ENCODE measurements around the gene CDON. TPM values are rescaled to one million over a fixed set of nuclear protein-coding genes. Genes with fewer than 3 reads are reported as not detected.

Gene CDON
- total RNA-seq, 4 donors from 2014 or later: 1.0 to 2.0 (median 1.8) TPM

DNA sequence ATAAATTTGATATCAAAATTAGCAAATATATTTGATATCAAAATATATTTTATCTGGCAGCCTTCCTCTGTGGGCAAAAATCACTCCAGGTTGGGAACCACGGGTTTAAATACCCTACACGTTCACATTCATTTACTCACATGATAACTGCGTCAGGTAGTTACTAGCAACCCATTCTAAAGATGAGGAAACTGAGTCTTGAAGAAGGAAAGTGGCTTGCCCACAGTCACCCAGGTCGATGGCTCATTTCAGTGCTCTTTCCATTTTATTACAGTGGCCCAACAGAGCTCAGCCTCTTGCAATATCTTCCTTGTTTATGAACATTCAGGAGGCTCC is 19.2 kb upstream of the CDON start:
- intact Hi-C loops (cut with DNase I; ENCODE audit: low total_unique reads): no loop called here
- H3K9me3 ChIP-seq: no peaks in the 10 kb centered on the region
- no peak for DNase-seq
- H3K27ac ChIP-seq: no peak overlapping the region
- peak in 1 of 2 donors; percentile 44 for ATAC-seq
- in situ Hi-C loops (cut with MboI; ENCODE audit: low sequenced_read_pairs in 4 of 4): no loop called here
- H3K36me3 ChIP-seq: no peaks in the 10 kb centered on the region
- no peak overlapping the region for H3K4me3 ChIP-seq
- H3K4me1 ChIP-seq: peaks cover 11 to 18% of the 10 kb centered on the region in 2 donors
- no peaks in the 10 kb centered on the region for H3K27me3 ChIP-seq
- no peak for TF ChIP-seq POLR2A (IDR thresholded peaks at IDR 0.05)
- TF ChIP-seq CTCF (IDR thresholded peaks at IDR 0.05 in 4 of 5, conservative IDR thresholded peaks at IDR 0.05 in 1 of 5): no peak

DNA sequence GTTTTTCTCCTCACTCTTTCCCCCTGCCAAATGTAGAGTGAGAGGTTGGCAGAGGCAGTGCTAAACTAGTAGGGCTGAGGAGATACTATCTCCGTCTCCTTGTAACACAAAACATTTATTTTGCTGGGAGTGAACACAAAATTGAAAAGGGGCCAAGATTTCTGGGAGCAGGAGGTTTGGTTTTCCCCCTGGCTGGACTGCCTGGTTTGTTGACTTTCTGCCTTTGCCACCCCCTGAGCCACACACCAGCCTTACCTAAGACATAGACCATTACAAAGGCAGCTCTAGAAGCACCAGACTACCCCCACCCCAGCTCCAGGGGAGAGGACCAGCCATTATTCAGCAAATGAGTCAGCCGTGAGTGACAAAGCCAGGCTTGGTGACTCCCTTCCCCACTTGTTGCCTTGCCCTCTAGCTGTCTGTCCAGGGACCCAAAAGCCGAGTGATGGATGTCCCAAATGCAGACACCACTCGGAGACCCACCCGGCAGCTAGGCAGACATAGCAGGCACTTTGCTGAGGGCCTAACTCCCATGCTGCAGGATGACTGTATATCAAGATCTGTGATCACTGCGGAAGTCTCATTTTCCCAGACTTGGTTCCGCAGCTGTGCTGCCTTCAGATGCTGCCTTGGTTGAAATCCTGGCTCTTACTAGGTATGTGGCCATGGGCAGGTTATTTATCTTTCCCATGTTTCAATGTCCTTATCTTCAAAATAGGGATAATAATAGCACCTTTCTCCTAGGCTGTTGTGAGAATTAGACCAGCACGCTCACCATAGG is 17.7 kb upstream of the CDON start:
- no peaks in the 10 kb centered on the region for H3K27me3 ChIP-seq
- H3K36me3 ChIP-seq: no peaks in the 10 kb centered on the region
- in situ Hi-C loops (cut with MboI; ENCODE audit: low sequenced_read_pairs in 4 of 4): no loop called here
- peak overlapping the region; percentile 6 to 63 (median 52) for H3K27ac ChIP-seq
- H3K4me1 ChIP-seq: peaks cover 11 to 18% of the 10 kb centered on the region in 2 donors
- DNase-seq: no peak
- intact Hi-C loops (cut with DNase I; ENCODE audit: low total_unique reads): no loop called here
- TF ChIP-seq POLR2A (IDR thresholded peaks at IDR 0.05) (no peak), CTCF (IDR thresholded peaks at IDR 0.05 in 4 of 5, conservative IDR thresholded peaks at IDR 0.05 in 1 of 5) (no peak)
- ATAC-seq: peak; percentile 53 to 68
- no peaks in the 10 kb centered on the region for H3K9me3 ChIP-seq
- H3K4me3 ChIP-seq: no peak overlapping the region

- Histone ChIP-seq H3K4me3 (no peak overlapping the region), H3K9me3 (no peaks in the 10 kb centered on the region), H3K36me3 (no peaks in the 10 kb centered on the region), H3K4me1 (peaks cover 11 to 18% of the 10 kb centered on the region in 2 donors), H3K27ac (peak overlapping the region; percentile 6 to 63 (median 52)), H3K27me3 (no peaks in the 10 kb centered on the region)
- no peak for TF ChIP-seq CTCF (IDR thresholded peaks at IDR 0.05 in 4 of 5, conservative IDR thresholded peaks at IDR 0.05 in 1 of 5)
- no peak for TF ChIP-seq POLR2A (IDR thresholded peaks at IDR 0.05)
- DNase-seq (no peak), ATAC-seq (no peak)
- intact Hi-C loops (cut with DNase I; ENCODE audit: low total_unique reads): no loop called here
- in situ Hi-C loops (cut with MboI; ENCODE audit: low sequenced_read_pairs in 4 of 4): no loop called here
Measured at GRCh38 chr11:126079621-126080124, 17.0 kb upstream of the CDON start.

DNA sequence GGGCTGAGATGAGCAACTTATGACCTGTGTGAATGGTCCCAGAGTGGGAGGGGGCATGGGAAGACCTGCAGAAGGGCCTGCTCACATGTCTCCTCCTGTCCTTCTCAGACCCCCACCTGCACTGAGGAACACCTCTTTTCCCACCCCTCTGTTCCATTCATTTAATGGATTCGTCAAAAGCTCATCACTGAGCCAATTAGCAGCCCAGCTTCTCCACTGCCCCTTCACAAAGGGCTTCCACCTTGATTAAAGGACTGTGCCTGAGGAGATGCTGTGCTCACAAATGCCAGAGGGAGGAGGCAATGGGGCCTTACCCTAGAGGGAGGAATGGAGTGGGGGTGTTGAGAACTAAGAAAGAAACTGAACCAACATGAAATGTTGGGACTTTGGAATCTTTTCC is 14.0 kb upstream of the CDON start:
- H3K27ac ChIP-seq: no peak overlapping the region
- H3K4me1 ChIP-seq: peaks cover 11 to 18% of the 10 kb centered on the region in 2 donors
- no peaks in the 10 kb centered on the region for H3K36me3 ChIP-seq
- in situ Hi-C loops (cut with MboI; ENCODE audit: low sequenced_read_pairs in 4 of 4): no loop called here
- H3K4me3 ChIP-seq: no peak overlapping the region
- ATAC-seq: no peak
- H3K27me3 ChIP-seq: no peaks in the 10 kb centered on the region
- DNase-seq: no peak
- intact Hi-C loops (cut with DNase I; ENCODE audit: low total_unique reads): no loop called here
- no peaks in the 10 kb centered on the region for H3K9me3 ChIP-seq
- TF ChIP-seq CTCF (IDR thresholded peaks at IDR 0.05 in 4 of 5, conservative IDR thresholded peaks at IDR 0.05 in 1 of 5) (no peak), POLR2A (IDR thresholded peaks at IDR 0.05) (no peak)

All from gastrocnemius medialis (tissue), 4 donors.